Tibial artery (tissue), 4 donors: ENCODE results near the gene PAQR5.

ENCODE experiments used
- DNase-seq, 2 donors: peaks; one replicate each; pipeline ENCODE4 v3.0.0-alpha.2; 2019
- H3K27ac ChIP-seq, 2 donors: fragments of 200-600 bp; sonication (generic) in 1 of 2; 1 replicate in 1 of 2; 2 replicates in 1 of 2; pipeline ENCODE4 v1.5.1; 2018 to 2019; ENCODE audit warnings: mild to moderate bottlenecking in 1 of 2
- H3K27me3 ChIP-seq, 2 donors: fragments of 200-600 bp; sonication (generic) in 1 of 2; one replicate each; pipeline versions ENCODE4 v1.5.1 to v1.6.0; 2016 to 2019
- H3K36me3 ChIP-seq, 3 donors: fragments of 200-600 bp; sonication (generic) in 2 of 3; one replicate each; pipeline ENCODE4 v1.5.1; 2016 to 2019; ENCODE audit warnings: mild to moderate bottlenecking in 2 of 3
- H3K4me1 ChIP-seq, 4 donors: fragments of 200-600 bp; sonication (generic) in 2 of 4; 1 replicate in 3 of 4; 2 replicates in 1 of 4; pipeline ENCODE4 v1.5.1; 2016 to 2019
- H3K4me3 ChIP-seq, 2 donors: fragments of 200-600 bp; sonication (generic) in 1 of 2; 1 replicate in 1 of 2; 2 replicates in 1 of 2; pipeline ENCODE4 v1.5.1; 2018 to 2019; ENCODE audit warnings: mild to moderate bottlenecking in 2 of 2
- H3K9me3 ChIP-seq, 3 donors: fragments of 200-600 bp; sonication (generic) in 1 of 3; one replicate each; pipeline ENCODE4 v1.5.1; 2016 to 2019
- intact Hi-C: fragments of 100-400 bp; cut with DNase I; formaldehyde crosslinking; loops from one replicate; pipeline ENCODE4 v1.15.0; 2023; ENCODE audit warnings: low total_unique reads
- TF ChIP-seq, protein P1 (sequence below), 2 experiments: fragments of 200-600 bp in 1 of 2; fragments of 450-650 bp in 1 of 2; IDR thresholded peaks; one replicate each; pipeline ENCODE4 v1.5.1; 2017 to 2019; ENCODE audit warnings: antibody characterized with exemption in 2 of 2, mild to moderate bottlenecking in 1 of 2, moderate library complexity in 1 of 2

Gene PAQR5

DNA sequence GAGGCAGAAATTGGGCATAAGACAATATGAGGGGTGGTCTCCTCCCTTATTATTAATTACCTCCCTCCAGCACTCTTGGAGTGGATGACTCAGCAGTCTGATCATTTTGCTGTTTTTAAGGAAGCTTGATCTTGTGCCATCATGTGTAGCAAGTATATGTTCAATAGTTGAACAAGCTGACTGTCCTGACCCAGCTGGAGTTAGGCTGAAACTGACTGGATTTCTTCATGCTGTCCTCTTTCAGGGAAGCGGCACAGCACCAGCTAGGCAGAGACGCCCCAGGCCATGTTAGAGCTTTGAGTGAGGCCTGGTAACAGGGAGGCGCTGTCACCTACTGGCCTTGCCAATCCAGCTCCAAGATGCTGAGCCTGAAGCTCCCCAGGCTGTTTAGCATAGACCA, 61.0 kb downstream of the PAQR5 start:
- no peaks in the 10 kb centered on the region for H3K4me1 ChIP-seq
- DNase-seq, result no peak
- no peak overlapping the region for H3K4me3 ChIP-seq
- no peaks in the 10 kb centered on the region for H3K27me3 ChIP-seq
- TF ChIP-seq, protein P1, sequence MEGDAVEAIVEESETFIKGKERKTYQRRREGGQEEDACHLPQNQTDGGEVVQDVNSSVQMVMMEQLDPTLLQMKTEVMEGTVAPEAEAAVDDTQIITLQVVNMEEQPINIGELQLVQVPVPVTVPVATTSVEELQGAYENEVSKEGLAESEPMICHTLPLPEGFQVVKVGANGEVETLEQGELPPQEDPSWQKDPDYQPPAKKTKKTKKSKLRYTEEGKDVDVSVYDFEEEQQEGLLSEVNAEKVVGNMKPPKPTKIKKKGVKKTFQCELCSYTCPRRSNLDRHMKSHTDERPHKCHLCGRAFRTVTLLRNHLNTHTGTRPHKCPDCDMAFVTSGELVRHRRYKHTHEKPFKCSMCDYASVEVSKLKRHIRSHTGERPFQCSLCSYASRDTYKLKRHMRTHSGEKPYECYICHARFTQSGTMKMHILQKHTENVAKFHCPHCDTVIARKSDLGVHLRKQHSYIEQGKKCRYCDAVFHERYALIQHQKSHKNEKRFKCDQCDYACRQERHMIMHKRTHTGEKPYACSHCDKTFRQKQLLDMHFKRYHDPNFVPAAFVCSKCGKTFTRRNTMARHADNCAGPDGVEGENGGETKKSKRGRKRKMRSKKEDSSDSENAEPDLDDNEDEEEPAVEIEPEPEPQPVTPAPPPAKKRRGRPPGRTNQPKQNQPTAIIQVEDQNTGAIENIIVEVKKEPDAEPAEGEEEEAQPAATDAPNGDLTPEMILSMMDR (IDR thresholded peaks at IDR 0.05), result no peak
- intact Hi-C loops, result no loop called here
- H3K27ac ChIP-seq, result no peak overlapping the region
- no peaks in the 10 kb centered on the region for H3K9me3 ChIP-seq
- H3K36me3 ChIP-seq, result no peaks in the 10 kb centered on the region

DNA sequence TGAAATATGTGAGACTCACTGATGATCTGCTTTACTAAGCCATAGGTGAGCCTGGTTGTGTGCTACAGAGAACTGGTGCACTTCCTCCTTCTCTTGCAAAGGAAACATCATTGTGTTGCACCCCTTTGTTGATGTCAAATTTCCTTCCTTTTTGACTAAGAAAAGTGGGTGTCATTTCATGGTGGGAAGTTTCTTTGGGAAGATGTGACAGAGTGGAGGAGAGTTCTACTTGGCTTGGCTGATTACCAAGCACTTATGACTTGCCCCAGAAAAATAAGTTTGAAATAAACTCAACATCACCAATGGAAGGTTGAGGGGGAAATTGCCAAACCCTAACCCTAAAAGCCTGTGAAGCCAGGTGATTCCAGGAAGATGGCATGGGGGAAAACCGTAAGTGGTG, 61.9 kb downstream of the PAQR5 start:
- Histone ChIP-seq H3K4me1 (no peaks in the 10 kb centered on the region), H3K27me3 (no peaks in the 10 kb centered on the region), H3K36me3 (no peaks in the 10 kb centered on the region), H3K9me3 (no peaks in the 10 kb centered on the region), H3K4me3 (no peak overlapping the region), H3K27ac (no peak overlapping the region)
- TF ChIP-seq, protein P1 (IDR thresholded peaks at IDR 0.05), result no peak
- DNase-seq, result no peak
- intact Hi-C loops, result no loop called here

DNA sequence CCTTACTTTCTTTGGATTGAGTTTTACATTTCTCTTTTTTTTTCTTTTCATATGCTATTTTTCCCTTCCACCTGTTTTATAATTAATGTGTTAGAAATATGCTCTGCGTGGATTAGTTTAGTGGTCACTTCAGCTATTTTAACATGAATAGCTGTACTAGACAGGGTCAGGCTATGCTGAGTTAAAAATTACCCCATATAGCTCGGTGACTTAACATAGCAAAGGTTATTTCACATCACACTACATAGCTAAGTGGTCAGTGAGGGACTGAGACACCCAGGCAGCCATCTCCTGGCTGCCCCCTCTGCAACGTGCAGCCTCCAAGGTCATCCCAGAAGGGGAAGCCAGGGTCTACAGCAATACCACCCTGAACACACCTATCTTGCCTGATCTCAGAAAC, 68.5 kb downstream of the PAQR5 start:
- intact Hi-C loops, result no loop called here
- TF ChIP-seq, protein P1 (IDR thresholded peaks at IDR 0.05), result no peak
- DNase-seq, result peak in 1 of 2 donors; percentile 21

DNA sequence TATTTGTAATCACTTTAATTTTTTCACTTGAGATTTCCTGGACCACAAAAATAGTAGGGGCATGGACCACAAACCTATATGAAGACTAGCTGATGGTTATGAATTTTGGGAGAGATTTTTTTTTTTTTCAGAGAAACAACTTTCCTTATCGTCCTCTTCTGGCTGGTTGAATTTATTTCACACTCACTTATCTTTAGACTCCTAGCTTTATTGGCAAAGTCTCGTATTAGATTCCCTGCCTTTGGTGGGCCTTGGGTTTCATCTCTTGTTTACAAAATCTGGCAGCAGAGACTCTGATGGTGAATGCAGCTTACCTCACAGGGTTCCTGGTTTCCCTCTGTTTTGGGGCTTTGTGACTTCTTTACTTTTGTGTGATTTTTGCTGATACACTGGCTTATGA, 70.9 kb downstream of the PAQR5 start:
- no peak overlapping the region for H3K27ac ChIP-seq
- TF ChIP-seq, protein P1 (IDR thresholded peaks at IDR 0.05), result no peak
- H3K36me3 ChIP-seq, result no peaks in the 10 kb centered on the region
- no peaks in the 10 kb centered on the region for H3K27me3 ChIP-seq
- no peak overlapping the region for H3K4me3 ChIP-seq
- intact Hi-C loops, result no loop called here
- H3K9me3 ChIP-seq, result no peaks in the 10 kb centered on the region
- H3K4me1 ChIP-seq, result no peaks in the 10 kb centered on the region
- no peak for DNase-seq

More for the DNA sequence above, 68.5 kb downstream of the PAQR5 start:
- Histone ChIP-seq H3K36me3 (no peaks in the 10 kb centered on the region), H3K27me3 (no peaks in the 10 kb centered on the region), H3K9me3 (no peaks in the 10 kb centered on the region), H3K27ac (no peak overlapping the region), H3K4me3 (no peak overlapping the region), H3K4me1 (no peaks in the 10 kb centered on the region)

DNA sequence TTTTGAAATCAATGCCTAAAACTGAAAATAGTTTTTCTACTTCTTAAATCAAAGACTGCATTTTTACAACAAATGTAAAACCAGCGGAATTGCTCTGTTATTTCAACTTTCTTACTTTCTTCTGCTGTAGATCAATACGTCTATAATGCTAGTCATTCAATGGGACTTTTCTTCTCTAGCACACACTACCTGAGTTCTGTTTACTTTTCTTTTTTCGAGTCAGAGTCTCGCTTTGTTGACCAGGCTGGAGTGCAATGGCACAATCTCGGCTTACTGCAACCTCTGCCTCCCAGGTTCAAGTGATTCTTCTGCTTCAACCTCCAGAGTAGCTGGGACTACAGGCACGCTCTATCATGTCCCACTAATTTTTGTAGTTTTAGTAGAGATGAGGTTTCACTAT, 74.7 kb downstream of the PAQR5 start:
- intact Hi-C loops, result no loop called here
- Histone ChIP-seq H3K36me3 (no peaks in the 10 kb centered on the region), H3K4me3 (no peak overlapping the region), H3K4me1 (no peaks in the 10 kb centered on the region), H3K27ac (no peak overlapping the region), H3K27me3 (no peaks in the 10 kb centered on the region), H3K9me3 (no peaks in the 10 kb centered on the region)
- TF ChIP-seq, protein P1 (IDR thresholded peaks at IDR 0.05), result no peak
- DNase-seq, result peak in 1 of 2 donors; percentile 3

DNA sequence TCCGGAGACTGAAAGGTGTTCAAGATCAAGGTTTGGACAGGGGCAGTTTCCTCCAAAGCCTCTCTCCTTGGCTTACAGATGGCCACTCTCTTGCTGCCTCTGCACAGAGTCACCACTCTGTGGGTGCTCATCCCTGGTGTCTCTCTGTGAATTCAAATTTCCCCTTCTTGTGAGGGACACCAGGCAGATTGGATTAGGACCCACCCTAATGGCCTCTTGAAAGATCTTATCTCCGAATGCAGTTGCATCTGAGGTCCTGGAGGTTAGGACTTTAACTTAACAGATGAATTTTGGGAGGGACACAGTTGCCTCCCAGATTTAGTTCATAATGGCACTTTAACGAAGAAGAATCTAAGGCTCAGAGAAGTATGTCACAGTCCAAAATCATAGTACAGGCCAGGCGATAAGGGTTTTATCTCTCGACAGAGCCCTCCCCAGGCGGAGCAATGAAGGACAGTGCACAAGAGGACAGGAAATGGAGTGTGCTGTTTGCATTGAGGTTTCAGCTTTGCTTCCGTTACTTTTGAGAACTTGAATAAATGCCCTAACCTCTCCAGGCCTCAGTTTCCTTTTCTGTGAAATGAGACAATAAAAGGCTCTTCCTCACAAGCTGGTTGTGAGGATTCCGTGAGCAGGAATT, 76.6 kb downstream of the PAQR5 start:
- H3K27me3 ChIP-seq, result no peaks in the 10 kb centered on the region
- TF ChIP-seq, protein P1 (IDR thresholded peaks at IDR 0.05), result no peak
- DNase-seq, result peak in 1 of 2 donors; percentile 24
- intact Hi-C loops, result no loop called here
- no peaks in the 10 kb centered on the region for H3K4me1 ChIP-seq
- H3K36me3 ChIP-seq, result no peaks in the 10 kb centered on the region
- H3K27ac ChIP-seq, result no peak overlapping the region
- H3K9me3 ChIP-seq, result no peaks in the 10 kb centered on the region
- no peak overlapping the region for H3K4me3 ChIP-seq
